Activated B cell treated with CpG ODN at 0.5 μM for 24 hours (primary cell): ENCODE measurements around the gene UBE2K. TPM values are rescaled to one million over a fixed set of nuclear protein-coding genes. Genes with fewer than 3 reads are reported as not detected.
A peak's percentile ranks its signal among the peaks of the same experiment; 100 is the strongest.
"Not testable (repeated sequence)": the region's sequence is repeated elsewhere in the genome, so short reads cannot be mapped to it uniquely, and the experiment has no call there.

Experiments
- ATAC-seq: fragments of 200-7000 bp; cut with Tn5 transposase; one replicate; pipeline ENCODE4 v1.10.0; 2021; ENCODE audit warnings: low read depth, mild to moderate bottlenecking, moderate library complexity
- CTCF ChIA-PET: fragments of 350-600 bp; sonication (Branson Sonifier 250); formaldehyde crosslinking; loops from one replicate; lab custom pipeline; 2021; ENCODE audit warnings: antibody characterized with exemption; lab: Charles Lee
- POLR2A ChIA-PET: fragments of 350-600 bp; sonication (Branson Sonifier 250); formaldehyde crosslinking; loops from one replicate; lab custom pipeline; 2021; ENCODE audit warnings: antibody characterized with exemption; lab: Charles Lee
- DNase-seq: peaks from one replicate; pipeline ENCODE4 v3.0.0; 2022
- H3K27ac Mint-ChIP-seq: one replicate; pipeline ENCODE4 v1.8.0; 2020; ENCODE audit warnings: mixed read lengths
- H3K27me3 Mint-ChIP-seq: one replicate; pipeline ENCODE4 v1.8.0; 2021; ENCODE audit warnings: mixed read lengths
- H3K36me3 Mint-ChIP-seq: one replicate; pipeline ENCODE4 v1.8.0; 2021; ENCODE audit warnings: low read depth, mixed read lengths
- H3K4me1 Mint-ChIP-seq: one replicate; pipeline ENCODE4 v1.8.0; 2021; ENCODE audit warnings: mixed read lengths
- H3K4me3 Mint-ChIP-seq: one replicate; pipeline ENCODE4 v1.8.0; 2020; ENCODE audit warnings: mild to moderate bottlenecking, mixed read lengths
- H3K9me3 Mint-ChIP-seq: one replicate; pipeline ENCODE4 v1.8.0; 2020; ENCODE audit warnings: mixed read lengths
- intact Hi-C: fragments of 100-400 bp; cut with micrococcal nuclease; formaldehyde crosslinking; loops from one replicate; pipeline ENCODE4 v1.15.1; 2024
- total RNA-seq: library from RNA; stranded (reverse); gene quantifications from 2 replicates; pipeline ENCODE4 v1.2.3, GENCODE V29; 2022
- TF ChIP-seq, protein P1 (sequence below): fragments of 200-600 bp; IDR thresholded peaks from one replicate; pipeline ENCODE4 v1.8.0; 2022; ENCODE audit warnings: antibody characterized with exemption, mild to moderate bottlenecking

The UBE2K gene
- 54.4 and 64.0 TPM in 2 replicates for total RNA-seq

DNA sequence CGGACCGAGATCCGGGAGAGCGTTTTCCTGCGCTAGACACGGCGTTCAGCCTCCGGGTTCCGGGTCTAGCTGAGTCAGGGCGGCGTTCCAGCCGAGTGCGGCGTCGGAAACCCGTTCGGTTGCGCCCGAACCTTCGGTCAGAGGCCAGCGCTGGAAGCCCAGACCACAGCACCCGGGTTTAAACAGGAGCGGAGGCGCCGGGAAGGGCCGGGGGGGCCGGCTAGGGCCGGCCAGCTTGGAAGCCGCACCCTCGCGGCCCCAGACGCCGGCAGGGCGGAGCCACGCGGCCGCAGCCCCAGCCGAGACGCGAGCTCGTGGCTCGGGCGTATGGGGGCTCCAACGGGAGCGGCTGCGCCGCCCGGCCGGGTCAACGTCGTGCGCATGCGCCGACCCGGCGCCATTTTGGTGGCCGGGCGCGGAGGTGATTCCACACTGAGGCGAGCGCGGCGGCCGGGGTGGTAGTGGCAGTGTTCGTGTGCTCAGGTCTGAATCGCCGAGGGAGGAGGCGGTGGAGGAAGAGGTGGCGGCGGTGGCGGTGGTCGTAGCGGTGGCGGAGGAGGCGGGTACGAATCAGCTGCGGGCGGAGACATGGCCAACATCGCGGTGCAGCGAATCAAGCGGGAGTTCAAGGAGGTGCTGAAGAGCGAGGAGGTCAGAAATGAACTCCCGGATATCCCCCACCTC is at the start of gene UBE2K:
Gene UBE2K, plus strand, starts transcription at position 397 of the 684 bp plus-strand sequence. Its CDS starts 192 bp downstream, at position 589.
- Mint-ChIP-seq H3K9me3 (no peaks in the 10 kb centered on the region), H3K27ac (peak within 1 kb of the TSS; percentile 96), H3K4me1 (peaks cover 48% of the 10 kb centered on the region), H3K4me3 (peak within 1 kb of the TSS; percentile 99), H3K27me3 (no peaks in the 10 kb centered on the region), H3K36me3 (peaks cover 18% of the 10 kb centered on the region)
- intact Hi-C loops, result loop anchor here (1.0 to 5.0 kb wide), 13 partner anchors 12 to 629 kb away; partner anchors contain the start of genes LIAS, N4BP2, PDS5A and RHOH
- POLR2A ChIA-PET, result interaction anchor here (0.5 to 2.6 kb wide), 30 partner anchors 9 to 654 kb away, joined by 3 to 40 read pairs (median 4); partner anchors contain the start of genes LIAS, RPL9, SMIM14 and UGDH
- TF ChIP-seq, protein P1, sequence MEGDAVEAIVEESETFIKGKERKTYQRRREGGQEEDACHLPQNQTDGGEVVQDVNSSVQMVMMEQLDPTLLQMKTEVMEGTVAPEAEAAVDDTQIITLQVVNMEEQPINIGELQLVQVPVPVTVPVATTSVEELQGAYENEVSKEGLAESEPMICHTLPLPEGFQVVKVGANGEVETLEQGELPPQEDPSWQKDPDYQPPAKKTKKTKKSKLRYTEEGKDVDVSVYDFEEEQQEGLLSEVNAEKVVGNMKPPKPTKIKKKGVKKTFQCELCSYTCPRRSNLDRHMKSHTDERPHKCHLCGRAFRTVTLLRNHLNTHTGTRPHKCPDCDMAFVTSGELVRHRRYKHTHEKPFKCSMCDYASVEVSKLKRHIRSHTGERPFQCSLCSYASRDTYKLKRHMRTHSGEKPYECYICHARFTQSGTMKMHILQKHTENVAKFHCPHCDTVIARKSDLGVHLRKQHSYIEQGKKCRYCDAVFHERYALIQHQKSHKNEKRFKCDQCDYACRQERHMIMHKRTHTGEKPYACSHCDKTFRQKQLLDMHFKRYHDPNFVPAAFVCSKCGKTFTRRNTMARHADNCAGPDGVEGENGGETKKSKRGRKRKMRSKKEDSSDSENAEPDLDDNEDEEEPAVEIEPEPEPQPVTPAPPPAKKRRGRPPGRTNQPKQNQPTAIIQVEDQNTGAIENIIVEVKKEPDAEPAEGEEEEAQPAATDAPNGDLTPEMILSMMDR, result no peak
- ATAC-seq (peak; percentile 89), DNase-seq (peak; percentile 93)
- CTCF ChIA-PET, result interaction anchor here (0.6 to 1.6 kb wide), 6 partner anchors 172 to 278 kb away, joined by 3 to 5 read pairs (median 3); no protein-coding TSS in a partner anchor

DNA sequence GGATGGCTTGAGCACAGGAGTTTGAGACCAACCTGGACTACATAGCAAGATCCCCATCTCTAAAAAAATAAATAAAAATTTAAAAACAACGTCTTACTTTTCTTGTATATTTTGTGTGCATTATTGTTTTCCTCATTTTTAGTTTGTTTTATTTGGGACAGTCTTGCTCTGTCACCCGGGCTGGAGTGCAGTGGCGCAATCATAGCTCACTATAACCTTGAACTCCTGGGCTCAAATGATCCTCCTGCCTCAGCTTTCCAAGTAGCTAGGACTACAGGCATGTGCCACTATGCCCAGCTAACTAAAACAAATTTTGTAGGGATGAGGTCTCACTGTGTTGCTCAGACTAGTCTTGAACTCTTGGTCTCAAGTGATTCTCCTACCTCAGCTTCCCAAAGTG is 49.7 kb upstream of the UBE2K start:
- CTCF ChIA-PET, result no interaction called here
- TF ChIP-seq, protein P1, result no peak

GRCh38 chr4:39648827-39649558 is 48.9 kb upstream of the UBE2K start:
- Mint-ChIP-seq H3K36me3 (no peaks in the 10 kb centered on the region), H3K4me3 (no peak overlapping the region), H3K27me3 (no peaks in the 10 kb centered on the region), H3K4me1 (peaks cover 21% of the 10 kb centered on the region), H3K9me3 (no peaks in the 10 kb centered on the region), H3K27ac (no peak overlapping the region)
- DNase-seq (no peak), ATAC-seq (no peak)
- ChIA-PET CTCF (no interaction called here), POLR2A (interaction anchor here (1.1 to 2.8 kb wide), 2 partner anchors 8 to 10 kb away, joined by 4 to 14 read pairs; partner anchors contain the start of gene SMIM14)
- intact Hi-C loops, result no loop called here
- TF ChIP-seq, protein P1, result no peak

More for the DNA sequence above, 49.7 kb upstream of the UBE2K start:
- Mint-ChIP-seq H3K9me3 (no peaks in the 10 kb centered on the region), H3K27ac (no peak overlapping the region), H3K4me1 (peaks cover 17% of the 10 kb centered on the region), H3K27me3 (no peaks in the 10 kb centered on the region), H3K36me3 (no peaks in the 10 kb centered on the region), H3K4me3 (no peak overlapping the region)
- no peak for DNase-seq
- POLR2A ChIA-PET, result interaction anchor here (2.8 kb wide), 1 partner anchor 10 kb away, joined by 14 read pairs; the partner anchor contains the start of gene SMIM14
- no peak for ATAC-seq
- intact Hi-C loops, result no loop called here

- no peaks in the 10 kb centered on the region for H3K9me3 Mint-ChIP-seq
- intact Hi-C loops, result no loop called here
- no peaks in the 10 kb centered on the region for H3K27me3 Mint-ChIP-seq
- ChIA-PET POLR2A (interaction anchor here (1.1 kb wide), 1 partner anchor 9 kb away, joined by 4 read pairs; no protein-coding TSS in a partner anchor), CTCF (no interaction called here)
- peaks cover 24% of the 10 kb centered on the region for H3K4me1 Mint-ChIP-seq
- no peak for DNase-seq
- ATAC-seq, result no peak
- peak overlapping the region; percentile 10 for H3K27ac Mint-ChIP-seq
- no peak overlapping the region for H3K4me3 Mint-ChIP-seq
- H3K36me3 Mint-ChIP-seq, result no peaks in the 10 kb centered on the region
- TF ChIP-seq, protein P1, result no peak
Measured at GRCh38 chr4:39649639-39650265, 48.2 kb upstream of the UBE2K start.

DNA sequence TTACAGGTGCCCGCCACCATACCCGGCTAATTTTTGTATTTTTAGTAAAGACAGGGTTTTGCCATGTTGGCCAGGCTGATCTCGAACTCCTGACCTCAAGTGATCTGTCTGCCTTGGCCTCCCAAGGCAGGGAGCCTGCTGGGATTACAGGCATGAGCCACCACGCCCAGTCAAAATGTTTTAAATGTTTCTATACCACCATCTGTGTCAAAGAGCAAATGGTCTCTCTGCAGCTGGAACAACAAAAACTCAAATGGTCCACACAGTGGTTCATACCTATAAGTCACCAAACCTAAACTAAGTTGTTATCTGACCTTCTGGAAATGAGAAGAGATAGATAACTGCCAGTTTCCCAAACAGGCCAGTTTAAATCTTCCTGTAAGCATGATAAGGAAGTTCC is 46.4 kb upstream of the UBE2K start:
- DNase-seq, H3K36me3 Mint-ChIP-seq, H3K9me3 Mint-ChIP-seq, CTCF ChIA-PET, H3K27me3 Mint-ChIP-seq, intact Hi-C loops, H3K4me3 Mint-ChIP-seq, H3K27ac Mint-ChIP-seq, ATAC-seq: not testable (repeated sequence)
- POLR2A ChIA-PET, result interaction anchor here (1.0 to 2.5 kb wide), 3 partner anchors 10 to 13 kb away, joined by 3 to 7 read pairs (median 3); partner anchors contain the start of gene SMIM14
- peaks cover 31% of the 10 kb centered on the region for H3K4me1 Mint-ChIP-seq
